GM23338 (cell line): ENCODE measurements around the gene RABGAP1L.

Experiments
- CTCF ChIP-seq, 2 experiments: fragments of 200-600 bp in 1 of 2; sonication (generic) in 1 of 2; conservative IDR thresholded peaks; 2 replicates each; pipeline versions ENCODE4 v1.5.1 to v1.6.1; 2016 to 2017; ENCODE audit warnings: antibody characterized with exemption in 2 of 2, low read depth in 2 of 2, mild to moderate bottlenecking in 2 of 2, moderate library complexity in 1 of 2
- ETS1 ChIP-seq: IDR thresholded peaks from 2 replicates; pipeline ENCODE4 v1.6.1; 2016; ENCODE audit warnings: antibody characterized with exemption

GRCh38 chr1:174740249-174740968, 581.1 kb downstream of the RABGAP1L start:
- TF ChIP-seq CTCF (conservative IDR thresholded peaks at IDR 0.05; ENCODE audit: low read depth in 2 of 2) = no peak
- TF ChIP-seq ETS1 = no peak
